ENCODE data around the gene POLE2.
"Not testable (repeated sequence)": the region's sequence is repeated elsewhere in the genome, so short reads cannot be mapped to it uniquely, and the experiment has no call there.

The POLE2 gene

DNA sequence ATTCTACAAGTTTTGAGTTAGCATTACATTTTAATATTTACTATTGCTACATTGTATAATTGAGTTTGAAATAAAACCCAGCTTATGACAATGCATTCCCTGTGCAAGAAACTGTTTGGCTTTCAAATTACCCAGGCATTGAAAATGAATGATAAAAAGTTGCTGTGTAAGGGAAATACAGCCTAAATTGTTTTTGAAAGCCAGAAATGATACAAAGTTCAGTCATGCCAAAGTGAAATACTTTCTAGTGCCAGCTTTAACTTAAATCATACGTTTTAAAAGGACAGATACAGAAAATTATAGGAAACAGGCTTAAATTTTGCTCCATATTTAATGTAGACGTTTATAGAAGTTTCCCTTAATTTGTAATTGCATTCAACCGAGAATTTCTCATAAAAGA is 64.6 kb downstream of the POLE2 start:
- Histone ChIP-seq H3K9ac (ENCODE audit: low read length) (no peak overlapping the region), H3K4me3 (ENCODE audit: low read length) (peak overlapping the region; percentile 91), H3K27me3 (ENCODE audit: control insufficient read depth, insufficient read depth, low read length) (no peaks in the 10 kb centered on the region), H3K4me1 (ENCODE audit: control insufficient read depth, low read depth, low read length) (peaks cover 11% of the 10 kb centered on the region), H3K36me3 (ENCODE audit: control insufficient read depth, low read depth, low read length) (peaks cover 23% of the 10 kb centered on the region), H3K27ac (ENCODE audit: low read length) (no peak overlapping the region), H3K9me3 (ENCODE audit: control insufficient read depth, low read depth, low read length) (no peaks in the 10 kb centered on the region)

DNA sequence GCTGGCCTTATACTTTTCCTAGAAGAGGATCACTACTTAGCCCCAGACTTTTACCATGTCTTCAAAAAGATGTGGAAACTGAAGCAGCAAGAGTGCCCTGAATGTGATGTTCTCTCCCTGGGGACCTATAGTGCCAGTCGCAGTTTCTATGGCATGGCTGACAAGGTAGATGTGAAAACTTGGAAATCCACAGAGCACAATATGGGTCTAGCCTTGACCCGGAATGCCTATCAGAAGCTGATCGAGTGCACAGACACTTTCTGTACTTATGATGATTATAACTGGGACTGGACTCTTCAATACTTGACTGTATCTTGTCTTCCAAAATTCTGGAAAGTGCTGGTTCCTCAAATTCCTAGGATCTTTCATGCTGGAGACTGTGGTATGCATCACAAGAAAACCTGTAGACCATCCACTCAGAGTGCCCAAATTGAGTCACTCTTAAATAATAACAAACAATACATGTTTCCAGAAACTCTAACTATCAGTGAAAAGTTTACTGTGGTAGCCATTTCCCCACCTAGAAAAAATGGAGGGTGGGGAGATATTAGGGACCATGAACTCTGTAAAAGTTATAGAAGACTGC is 65.9 kb downstream of the POLE2 start:
- Histone ChIP-seq H3K27me3 (ENCODE audit: control insufficient read depth, insufficient read depth, low read length) (no peaks in the 10 kb centered on the region), H3K36me3 (ENCODE audit: control insufficient read depth, low read depth, low read length) (peaks cover 30% of the 10 kb centered on the region), H3K9me3 (ENCODE audit: control insufficient read depth, low read depth, low read length) (no peaks in the 10 kb centered on the region), H3K9ac (ENCODE audit: low read length) (no peak overlapping the region), H3K27ac (ENCODE audit: low read length) (no peak overlapping the region), H3K4me1 (ENCODE audit: control insufficient read depth, low read depth, low read length) (peaks cover 11% of the 10 kb centered on the region), H3K4me3 (ENCODE audit: low read length) (peak overlapping the region; percentile 91)

DNA sequence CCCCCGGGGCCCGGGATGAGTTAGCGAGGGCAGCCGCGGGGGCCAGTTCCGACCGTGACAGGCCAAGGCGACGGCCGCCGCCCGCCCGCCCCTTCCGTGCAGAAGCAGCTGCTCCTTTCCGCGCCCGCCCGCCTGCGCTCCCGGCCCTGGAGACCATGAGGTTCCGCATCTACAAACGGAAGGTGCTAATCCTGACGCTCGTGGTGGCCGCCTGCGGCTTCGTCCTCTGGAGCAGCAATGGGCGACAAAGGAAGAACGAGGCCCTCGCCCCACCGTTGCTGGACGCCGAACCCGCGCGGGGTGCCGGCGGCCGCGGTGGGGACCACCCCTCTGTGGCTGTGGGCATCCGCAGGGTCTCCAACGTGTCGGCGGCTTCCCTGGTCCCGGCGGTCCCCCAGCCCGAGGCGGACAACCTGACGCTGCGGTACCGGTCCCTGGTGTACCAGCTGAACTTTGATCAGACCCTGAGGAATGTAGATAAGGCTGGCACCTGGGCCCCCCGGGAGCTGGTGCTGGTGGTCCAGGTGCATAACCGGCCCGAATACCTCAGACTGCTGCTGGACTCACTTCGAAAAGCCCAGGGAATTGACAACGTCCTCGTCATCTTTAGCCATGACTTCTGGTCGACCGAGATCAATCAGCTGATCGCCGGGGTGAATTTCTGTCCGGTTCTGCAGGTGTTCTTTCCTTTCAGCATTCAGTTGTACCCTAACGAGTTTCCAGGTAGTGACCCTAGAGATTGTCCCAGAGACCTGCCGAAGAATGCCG is 66.7 kb downstream of the POLE2 start:
- no peaks in the 10 kb centered on the region for H3K27me3 ChIP-seq (ENCODE audit: control insufficient read depth, insufficient read depth, low read length)
- no peak overlapping the region for H3K27ac ChIP-seq (ENCODE audit: low read length)
- peaks cover 28% of the 10 kb centered on the region for H3K36me3 ChIP-seq (ENCODE audit: control insufficient read depth, low read depth, low read length)
- peak overlapping the region; percentile 87 for H3K9ac ChIP-seq (ENCODE audit: low read length)
- peaks cover 11% of the 10 kb centered on the region for H3K4me1 ChIP-seq (ENCODE audit: control insufficient read depth, low read depth, low read length)
- peak overlapping the region; percentile 91 for H3K4me3 ChIP-seq (ENCODE audit: low read length)
- no peaks in the 10 kb centered on the region for H3K9me3 ChIP-seq (ENCODE audit: control insufficient read depth, low read depth, low read length)

DNA sequence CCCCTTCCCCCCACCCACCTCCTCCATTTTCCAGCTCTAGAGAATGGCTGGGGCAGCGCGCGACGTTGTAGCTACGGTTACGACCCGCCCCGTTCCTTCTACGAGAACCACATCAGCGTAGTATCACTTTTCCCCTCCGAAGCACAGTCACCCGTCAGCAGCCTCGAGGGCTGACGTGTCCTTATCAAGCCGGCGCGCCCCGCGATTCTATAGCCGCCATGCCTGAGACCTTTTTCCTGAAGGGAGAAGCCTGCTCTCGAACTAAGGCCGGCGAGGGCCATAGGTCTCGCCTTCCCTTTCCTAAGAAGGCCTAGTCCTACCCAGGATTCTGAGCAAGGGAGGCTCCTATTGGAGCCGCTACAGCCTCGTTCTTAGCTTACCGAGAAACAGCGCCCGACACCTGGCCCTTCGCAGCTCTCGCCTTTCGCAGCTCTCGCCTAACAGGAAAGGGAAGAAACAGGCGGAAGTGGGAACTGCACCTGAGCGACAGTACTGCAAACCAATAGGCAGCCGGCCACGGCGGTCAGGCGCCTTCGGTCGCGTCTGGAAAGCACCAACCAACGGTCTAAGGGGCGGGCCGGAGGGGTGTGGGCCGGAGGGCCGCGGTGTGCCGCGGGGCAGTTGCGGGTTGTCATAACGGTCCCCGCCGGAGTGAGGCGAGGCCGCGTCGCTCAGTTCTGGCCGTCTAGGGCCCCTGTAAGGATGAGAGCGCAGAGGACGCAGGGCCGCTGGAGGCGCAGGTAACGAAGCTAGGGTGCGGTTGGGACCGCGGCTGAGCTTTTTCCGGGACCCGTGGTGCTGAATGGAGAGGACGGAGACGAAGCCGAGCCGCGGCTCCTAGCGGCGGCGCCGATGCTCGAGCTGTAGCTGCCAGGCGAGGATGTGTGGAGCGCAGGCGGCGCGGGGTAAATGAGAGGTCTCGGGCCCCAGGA is 67.6 kb downstream of the POLE2 start, which contains the start of the genes MGAT2 and RPL36AL:
TSS of gene MGAT2 (plus strand) at position 618 of the 932 bp plus-strand sequence. CDS start 470 bp downstream, outside the sequence.
TSS of gene RPL36AL (minus strand) at position 445 of the 932 bp plus-strand sequence. CDS start 1,522 bp downstream, outside the sequence.
- peak within 1 kb of the TSS; percentile 91 for H3K4me3 ChIP-seq (ENCODE audit: low read length)
- no peaks in the 10 kb centered on the region for H3K9me3 ChIP-seq (ENCODE audit: control insufficient read depth, low read depth, low read length)
- H3K9ac ChIP-seq (ENCODE audit: low read length), result peak within 1 kb of the TSS; percentile 87
- peaks cover 11% of the 10 kb centered on the region for H3K4me1 ChIP-seq (ENCODE audit: control insufficient read depth, low read depth, low read length)
- H3K36me3 ChIP-seq (ENCODE audit: control insufficient read depth, low read depth, low read length), result peaks cover 24% of the 10 kb centered on the region
- peak within 1 kb of the TSS; percentile 68 for H3K27ac ChIP-seq (ENCODE audit: low read length)
- H3K27me3 ChIP-seq (ENCODE audit: control insufficient read depth, insufficient read depth, low read length), result no peaks in the 10 kb centered on the region

GRCh38 chr14:49619730-49620129 is 68.3 kb downstream of the POLE2 start:
- Histone ChIP-seq H3K4me3 (ENCODE audit: low read length) (peak overlapping the region; percentile 91), H3K27ac (ENCODE audit: low read length) (no peak overlapping the region), H3K27me3 (ENCODE audit: control insufficient read depth, insufficient read depth, low read length) (no peaks in the 10 kb centered on the region), H3K36me3 (ENCODE audit: control insufficient read depth, low read depth, low read length) (peaks cover 23% of the 10 kb centered on the region), H3K4me1 (ENCODE audit: control insufficient read depth, low read depth, low read length) (peaks cover 11% of the 10 kb centered on the region), H3K9me3 (ENCODE audit: control insufficient read depth, low read depth, low read length) (no peaks in the 10 kb centered on the region), H3K9ac (ENCODE audit: low read length) (peak overlapping the region; percentile 87)

- H3K9me3 ChIP-seq (ENCODE audit: control insufficient read depth, low read depth, low read length); H3K27me3 ChIP-seq (ENCODE audit: control insufficient read depth, insufficient read depth, low read length); H3K27ac ChIP-seq (ENCODE audit: low read length): not testable (repeated sequence)
- Histone ChIP-seq H3K4me1 (ENCODE audit: control insufficient read depth, low read depth, low read length) (peaks cover 11% of the 10 kb centered on the region), H3K36me3 (ENCODE audit: control insufficient read depth, low read depth, low read length) (peaks cover 24% of the 10 kb centered on the region), H3K4me3 (ENCODE audit: low read length) (peak overlapping the region; percentile 91), H3K9ac (ENCODE audit: low read length) (peak overlapping the region; percentile 87)
Observed at GRCh38 chr14:49619273-49619672, 68.7 kb downstream of the POLE2 start.

DNA sequence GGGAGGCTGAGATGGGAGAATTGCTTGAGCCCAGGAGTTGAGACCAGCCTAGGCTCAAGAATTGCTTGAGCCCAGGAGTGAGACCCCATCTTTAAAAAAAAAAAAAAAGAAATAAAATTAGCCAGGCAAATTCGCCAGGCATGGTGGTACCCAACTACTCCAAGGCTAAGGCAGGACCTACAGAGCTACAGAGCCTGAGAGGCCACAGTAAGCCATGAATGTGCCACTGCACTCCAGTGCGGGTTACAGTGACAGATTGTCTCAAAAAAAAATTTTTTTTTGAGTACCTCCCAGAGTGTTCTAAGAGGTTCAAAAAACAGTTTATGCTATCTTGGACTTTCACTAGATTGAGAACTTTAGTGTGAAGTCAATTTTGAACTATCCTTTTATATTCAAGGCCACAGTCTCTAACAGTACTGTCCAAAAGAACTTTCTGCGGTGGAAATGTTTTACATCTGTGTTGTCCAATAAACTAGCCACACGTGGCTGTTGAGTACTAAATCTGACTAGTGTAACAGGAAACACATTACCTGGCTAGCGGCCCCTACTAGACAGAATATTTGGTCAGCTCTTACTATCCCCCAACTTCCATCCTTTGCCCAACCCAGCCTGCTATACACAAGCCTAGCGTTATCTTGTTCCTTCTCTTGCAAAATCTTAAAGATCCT is 70.0 kb downstream of the POLE2 start:
- Histone ChIP-seq H3K9ac (ENCODE audit: low read length) (no peak overlapping the region), H3K36me3 (ENCODE audit: control insufficient read depth, low read depth, low read length) (peaks cover 23% of the 10 kb centered on the region), H3K27ac (ENCODE audit: low read length) (no peak overlapping the region)

DNA sequence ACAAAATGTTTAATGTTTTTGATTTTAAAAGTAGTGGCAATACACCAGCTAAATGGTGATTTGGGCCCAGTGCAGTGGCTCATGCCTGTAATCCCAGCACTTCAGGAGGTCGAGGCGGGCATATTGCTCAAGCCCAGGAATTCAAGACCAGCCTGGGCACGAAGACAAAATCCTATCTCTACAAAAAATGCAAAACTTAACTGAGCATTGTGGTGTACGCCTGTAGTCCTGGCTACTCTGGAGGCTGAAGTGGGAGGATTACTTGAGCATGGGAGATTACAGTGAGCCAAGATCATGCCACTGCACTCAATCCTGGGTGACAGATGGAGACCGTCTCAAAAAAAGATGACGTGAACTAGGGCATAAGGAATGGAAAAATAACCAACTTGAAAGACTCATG is 72.2 kb downstream of the POLE2 start:
- Histone ChIP-seq H3K9ac (ENCODE audit: low read length) (no peak overlapping the region), H3K27me3 (ENCODE audit: control insufficient read depth, insufficient read depth, low read length) (no peaks in the 10 kb centered on the region), H3K9me3 (ENCODE audit: control insufficient read depth, low read depth, low read length) (no peaks in the 10 kb centered on the region), H3K4me3 (ENCODE audit: low read length) (no peak overlapping the region), H3K36me3 (ENCODE audit: control insufficient read depth, low read depth, low read length) (peaks cover 23% of the 10 kb centered on the region), H3K4me1 (ENCODE audit: control insufficient read depth, low read depth, low read length) (no peaks in the 10 kb centered on the region), H3K27ac (ENCODE audit: low read length) (no peak overlapping the region)

More for the DNA sequence above, 70.0 kb downstream of the POLE2 start:
- Histone ChIP-seq H3K4me3 (ENCODE audit: low read length) (no peak overlapping the region), H3K9me3 (ENCODE audit: control insufficient read depth, low read depth, low read length) (no peaks in the 10 kb centered on the region), H3K4me1 (ENCODE audit: control insufficient read depth, low read depth, low read length) (peaks cover 11% of the 10 kb centered on the region), H3K27me3 (ENCODE audit: control insufficient read depth, insufficient read depth, low read length) (no peaks in the 10 kb centered on the region)

DNA sequence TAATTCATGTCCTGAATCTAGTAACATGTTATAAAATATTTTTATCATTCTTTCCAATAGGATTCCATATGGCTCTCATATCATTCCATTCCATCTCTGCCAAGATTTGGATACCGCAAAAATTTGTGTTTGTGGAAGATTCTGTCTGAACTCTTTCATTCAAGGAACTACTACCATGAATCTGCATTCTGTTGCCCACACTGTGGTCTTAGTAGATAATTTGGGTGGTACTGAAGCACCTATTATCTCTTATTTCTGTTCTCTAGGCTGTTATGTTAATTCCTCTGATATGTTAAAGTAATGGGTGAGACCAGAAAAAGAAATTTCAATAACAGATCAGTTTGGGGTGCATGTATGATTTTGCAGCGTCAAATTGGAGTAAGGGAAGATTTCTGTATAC is 73.8 kb downstream of the POLE2 start:
- Histone ChIP-seq H3K4me1 (ENCODE audit: control insufficient read depth, low read depth, low read length) (no peaks in the 10 kb centered on the region), H3K27ac (ENCODE audit: low read length) (no peak overlapping the region), H3K9ac (ENCODE audit: low read length) (no peak overlapping the region), H3K4me3 (ENCODE audit: low read length) (no peak overlapping the region), H3K27me3 (ENCODE audit: control insufficient read depth, insufficient read depth, low read length) (no peaks in the 10 kb centered on the region), H3K36me3 (ENCODE audit: control insufficient read depth, low read depth, low read length) (peaks cover 27% of the 10 kb centered on the region), H3K9me3 (ENCODE audit: control insufficient read depth, low read depth, low read length) (no peaks in the 10 kb centered on the region)

- no peak overlapping the region for H3K9ac ChIP-seq (ENCODE audit: low read length)
- H3K36me3 ChIP-seq (ENCODE audit: control insufficient read depth, low read depth, low read length), result peaks cover 17% of the 10 kb centered on the region
- no peaks in the 10 kb centered on the region for H3K27me3 ChIP-seq (ENCODE audit: control insufficient read depth, insufficient read depth, low read length)
- no peak overlapping the region for H3K4me3 ChIP-seq (ENCODE audit: low read length)
- no peaks in the 10 kb centered on the region for H3K4me1 ChIP-seq (ENCODE audit: control insufficient read depth, low read depth, low read length)
- no peak overlapping the region for H3K27ac ChIP-seq (ENCODE audit: low read length)
- no peaks in the 10 kb centered on the region for H3K9me3 ChIP-seq (ENCODE audit: control insufficient read depth, low read depth, low read length)
Observed at GRCh38 chr14:49612671-49613070, 75.3 kb downstream of the POLE2 start.

DNA sequence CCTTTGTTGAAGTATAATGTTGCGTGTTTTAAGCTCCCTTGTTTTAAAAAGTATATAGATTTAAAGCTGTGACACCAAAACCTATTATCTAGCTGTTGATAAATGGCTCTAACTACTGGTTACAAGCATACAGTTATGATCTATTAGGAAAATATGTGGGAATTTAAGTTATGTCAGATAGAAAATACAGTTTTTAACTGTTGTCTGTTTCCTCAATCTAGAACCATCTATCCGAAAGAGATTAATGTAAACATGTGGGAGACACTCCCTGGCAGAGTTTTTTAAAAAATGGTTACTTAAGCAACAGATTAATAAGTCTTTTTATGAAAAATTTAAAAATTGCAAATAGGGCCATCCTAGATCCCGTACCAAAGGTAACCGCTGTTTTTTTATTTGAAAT is 75.8 kb downstream of the POLE2 start:
- H3K27me3 ChIP-seq (ENCODE audit: control insufficient read depth, insufficient read depth, low read length), result no peaks in the 10 kb centered on the region
- no peak overlapping the region for H3K9ac ChIP-seq (ENCODE audit: low read length)
- H3K4me1 ChIP-seq (ENCODE audit: control insufficient read depth, low read depth, low read length), result no peaks in the 10 kb centered on the region
- H3K36me3 ChIP-seq (ENCODE audit: control insufficient read depth, low read depth, low read length), result peaks cover 18% of the 10 kb centered on the region
- no peak overlapping the region for H3K27ac ChIP-seq (ENCODE audit: low read length)
- H3K4me3 ChIP-seq (ENCODE audit: low read length), result no peak overlapping the region
- H3K9me3 ChIP-seq (ENCODE audit: control insufficient read depth, low read depth, low read length), result no peaks in the 10 kb centered on the region

Data from iPS-18a (cell line).